Trophoblast cell (in vitro differentiated cells and primary cell): Measurements from ENCODE around the gene ISCU.

ENCODE experiments used
- DNase-seq, 2 donors: peaks; one replicate each; pipeline ENCODE4 v3.0.0-alpha.2; 2016
- H2AFZ ChIP-seq: 2 replicates; pipeline ENCODE4 v1.6.1; 2013; ENCODE audit warnings: low read length, moderate library complexity, mild to moderate bottlenecking; ENCODE audit not compliant: insufficient read depth, poor library complexity
- H2AK5ac ChIP-seq: 2 replicates; pipeline ENCODE4 v1.6.1; 2013; ENCODE audit warnings: mild to moderate bottlenecking, low read length
- H2BK120ac ChIP-seq: 2 replicates; pipeline ENCODE4 v1.6.1; 2013; ENCODE audit warnings: low read length, mild to moderate bottlenecking, moderate library complexity; ENCODE audit not compliant: insufficient read depth, poor library complexity
- H2BK12ac ChIP-seq: 2 replicates; pipeline ENCODE4 v1.6.1; 2013; ENCODE audit warnings: mild to moderate bottlenecking, low read length, moderate library complexity
- H2BK5ac ChIP-seq: 2 replicates; pipeline ENCODE4 v1.6.1; 2013; ENCODE audit warnings: low read length, low read depth, moderate library complexity, mild to moderate bottlenecking; ENCODE audit not compliant: poor library complexity
- H3K14ac ChIP-seq: 2 replicates; pipeline ENCODE4 v1.6.1; 2013; ENCODE audit warnings: mild to moderate bottlenecking, low read length
- H3K18ac ChIP-seq: 2 replicates; pipeline ENCODE4 v1.6.1; 2013; ENCODE audit warnings: mild to moderate bottlenecking, low read length
- H3K23ac ChIP-seq: 2 replicates; pipeline ENCODE4 v1.6.1; 2013; ENCODE audit warnings: low read length
- H3K27ac ChIP-seq: 2 replicates; pipeline ENCODE4 v1.5.1; 2013; ENCODE audit warnings: low read depth, mild to moderate bottlenecking, inconsistent platforms, low read length, moderate library complexity
- H3K27me3 ChIP-seq: 2 replicates; pipeline ENCODE4 v1.6.1; 2013; ENCODE audit warnings: inconsistent platforms, mild to moderate bottlenecking, low read length, moderate library complexity; ENCODE audit not compliant: insufficient read depth
- H3K36me3 ChIP-seq, 2 experiments: 1 replicate in 1 of 2; 2 replicates in 1 of 2; pipeline ENCODE4 v1.6.1; 2013; ENCODE audit warnings: low read length in 2 of 2, mild to moderate bottlenecking in 2 of 2, moderate library complexity in 1 of 2; ENCODE audit not compliant: insufficient read depth in 2 of 2, control insufficient read depth in 1 of 2
- H3K4ac ChIP-seq: 2 replicates; pipeline ENCODE4 v1.6.1; 2013; ENCODE audit warnings: low read depth, mild to moderate bottlenecking, low read length, moderate library complexity
- H3K4me1 ChIP-seq, 2 experiments: 1 replicate in 1 of 2; 2 replicates in 1 of 2; pipeline ENCODE4 v1.6.1; 2013; ENCODE audit warnings: low read length in 2 of 2, mild to moderate bottlenecking in 2 of 2, moderate library complexity in 1 of 2; ENCODE audit not compliant: insufficient read depth in 2 of 2, control insufficient read depth in 1 of 2
- H3K4me2 ChIP-seq: 2 replicates; pipeline ENCODE4 v1.6.1; 2013; ENCODE audit warnings: inconsistent platforms, mild to moderate bottlenecking, low read length, moderate library complexity
- H3K4me3 ChIP-seq: 2 replicates; pipeline ENCODE4 v1.5.1; 2013; ENCODE audit warnings: mild to moderate bottlenecking, low read depth, low read length, inconsistent platforms
- H3K79me1 ChIP-seq: one replicate; pipeline ENCODE4 v1.6.1; 2013; ENCODE audit warnings: low read length
- H3K79me2 ChIP-seq: 2 replicates; pipeline ENCODE4 v1.6.1; 2013; ENCODE audit warnings: low read length, mild to moderate bottlenecking; ENCODE audit not compliant: control insufficient read depth, insufficient read depth, poor library complexity
- H3K9ac ChIP-seq: 2 replicates; pipeline ENCODE4 v1.6.1; 2013; ENCODE audit warnings: mild to moderate bottlenecking, low read length
- H3K9me3 ChIP-seq: 2 replicates; pipeline ENCODE4 v1.6.1; 2013; ENCODE audit warnings: low read depth, mild to moderate bottlenecking, control low read depth, inconsistent platforms, low read length; ENCODE audit not compliant: insufficient read depth
- H4K12ac ChIP-seq: 2 replicates; pipeline ENCODE4 v1.6.1; 2013; ENCODE audit warnings: low read depth, mild to moderate bottlenecking, low read length, moderate library complexity
- H4K8ac ChIP-seq: 2 replicates; pipeline ENCODE4 v1.6.1; 2013; ENCODE audit warnings: low read depth, mild to moderate bottlenecking, low read length, moderate library complexity
- H4K91ac ChIP-seq: one replicate; pipeline ENCODE4 v1.6.1; 2013; ENCODE audit warnings: low read depth, mild to moderate bottlenecking, low read length, moderate library complexity
- WGBS: extraction: QIAGEN DNeasy Blood & Tissue Kit; methylation state at CpG from one replicate; pipeline ENCODE4 v1.1.7; 2013; ENCODE audit warnings: missing lambda C conversion rate; ENCODE audit not compliant: insufficient read length, insufficient coverage; ENCODE audit errors: extremely low coverage; 5-methylcytosine and 5-hydroxymethylcytosine counted together

The ISCU gene

DNA sequence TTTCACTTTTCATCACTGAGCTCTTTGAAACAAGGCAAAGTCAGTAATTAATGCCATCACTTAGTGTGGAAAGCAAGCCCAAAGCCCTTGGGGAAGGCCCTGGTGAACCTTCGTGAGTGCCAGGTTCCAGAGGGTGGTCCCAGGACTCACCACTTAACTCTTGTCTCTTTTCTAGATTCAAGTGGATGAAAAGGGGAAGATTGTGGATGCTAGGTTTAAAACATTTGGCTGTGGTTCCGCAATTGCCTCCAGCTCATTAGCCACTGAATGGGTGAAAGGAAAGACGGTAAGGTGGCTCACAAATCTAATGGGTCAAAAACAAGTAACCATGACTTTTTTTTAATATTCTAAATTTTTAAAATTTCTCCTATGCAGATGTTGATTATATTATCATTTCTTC is 2.8 kb downstream of the ISCU start:
- Histone ChIP-seq H2BK12ac (peak overlapping the region; percentile 35), H3K9me3 (no peaks in the 10 kb centered on the region), H4K12ac (no peak overlapping the region), H3K79me1 (peaks cover 31% of the 10 kb centered on the region), H2AK5ac (peak overlapping the region; percentile 73), H3K9ac (peak overlapping the region; percentile 42), H3K4ac (peak overlapping the region; percentile 51), H3K4me1 (peaks cover 2 to 9% of the 10 kb centered on the region in 2 experiments), H2BK5ac (peak overlapping the region; percentile 4), H3K27ac (peak overlapping the region; percentile 50), H3K36me3 (peaks cover 20 to 47% of the 10 kb centered on the region in 2 experiments), H3K23ac (no peak overlapping the region), H3K27me3 (no peaks in the 10 kb centered on the region), H2AFZ (no peak overlapping the region), H4K91ac (peak overlapping the region; percentile 64), H2BK120ac (peak overlapping the region; percentile 37), H3K4me2 (no peak overlapping the region), H3K4me3 (no peak overlapping the region), H4K8ac (peak overlapping the region; percentile 40), H3K14ac (peak overlapping the region; percentile 55), H3K18ac (peak overlapping the region; percentile 47), H3K79me2 (peaks cover 17% of the 10 kb centered on the region)
- WGBS, result no CpG with 5 or more reads among the region's 3 CpGs
- DNase-seq, result no peak

DNA sequence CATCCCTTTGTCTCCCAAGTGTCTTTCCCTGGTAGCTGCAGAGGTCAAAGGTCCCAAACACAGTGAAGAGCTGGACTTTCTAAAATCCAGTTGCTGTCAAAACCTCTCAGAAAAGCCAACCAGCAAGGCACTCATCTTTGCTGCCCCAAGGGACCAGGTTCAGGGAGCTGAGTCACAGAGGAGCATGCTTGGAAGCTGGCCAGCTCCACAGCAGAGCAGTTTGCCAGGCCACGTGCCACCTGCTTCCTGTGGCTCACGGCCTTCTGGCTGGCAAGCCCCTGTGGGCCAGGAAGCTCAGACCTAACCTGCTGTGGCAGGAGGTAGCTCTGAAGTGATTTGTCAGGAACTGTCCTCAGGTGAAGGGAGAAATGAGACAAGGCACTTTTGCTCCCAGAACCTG is 3.6 kb downstream of the ISCU start:
- Histone ChIP-seq H3K14ac (peak overlapping the region; percentile 66), H3K27ac (peak overlapping the region; percentile 31), H2AK5ac (peak overlapping the region; percentile 73), H3K4me3 (no peak overlapping the region), H3K4me2 (no peak overlapping the region), H3K23ac (no peak overlapping the region), H2AFZ (no peak overlapping the region), H3K27me3 (no peaks in the 10 kb centered on the region), H4K8ac (peak overlapping the region; percentile 54), H3K79me2 (peaks cover 10% of the 10 kb centered on the region), H3K9me3 (no peaks in the 10 kb centered on the region), H3K79me1 (peaks cover 29% of the 10 kb centered on the region), H2BK5ac (peak overlapping the region; percentile 54), H2BK120ac (peak overlapping the region; percentile 56), H4K91ac (peak overlapping the region; percentile 39), H3K4ac (peak overlapping the region; percentile 15), H3K36me3 (peaks cover 20 to 47% of the 10 kb centered on the region in 2 experiments), H4K12ac (no peak overlapping the region), H3K18ac (peak overlapping the region; percentile 29), H3K9ac (no peak overlapping the region), H3K4me1 (peaks cover 3 to 9% of the 10 kb centered on the region in 2 experiments), H2BK12ac (peak overlapping the region; percentile 69)
- DNase-seq, result peak in 1 of 2 donors; percentile 16
- WGBS, result no CpG with 5 or more reads among the region's 2 CpGs

GRCh38 chr12:108566452-108566851 is 4.1 kb downstream of the ISCU start:
- Histone ChIP-seq H3K14ac (peak overlapping the region; percentile 42), H3K27me3 (no peaks in the 10 kb centered on the region), H2AK5ac (peak overlapping the region; percentile 18), H4K12ac (no peak overlapping the region), H3K9me3 (no peaks in the 10 kb centered on the region), H4K91ac (peak overlapping the region; percentile 50), H2BK12ac (peak overlapping the region; percentile 18), H3K4me3 (no peak overlapping the region), H3K79me1 (peaks cover 29% of the 10 kb centered on the region), H3K9ac (no peak overlapping the region), H3K4ac (no peak overlapping the region), H4K8ac (peak overlapping the region; percentile 9), H3K36me3 (peaks cover 20 to 47% of the 10 kb centered on the region in 2 experiments), H3K18ac (no peak overlapping the region), H3K23ac (no peak overlapping the region), H2AFZ (no peak overlapping the region), H2BK5ac (no peak overlapping the region), H3K4me1 (peaks cover 7 to 9% of the 10 kb centered on the region in 2 experiments), H3K4me2 (no peak overlapping the region), H2BK120ac (no peak overlapping the region), H3K27ac (peak overlapping the region; percentile 31), H3K79me2 (peaks cover 10% of the 10 kb centered on the region)
- WGBS, result no CpG with 5 or more reads among the region's 4 CpGs
- DNase-seq, result no peak

GRCh38 chr12:108567406-108568337 is 5.3 kb downstream of the ISCU start:
- H3K4ac ChIP-seq, result no peak overlapping the region
- H3K9ac ChIP-seq, result no peak overlapping the region
- peak overlapping the region; percentile 28 for H3K27ac ChIP-seq
- H3K4me1 ChIP-seq, result peaks cover 7 to 8% of the 10 kb centered on the region in 2 experiments
- no peak overlapping the region for H3K18ac ChIP-seq
- H3K27me3 ChIP-seq, result no peaks in the 10 kb centered on the region
- no peak overlapping the region for H2BK12ac ChIP-seq
- no peak overlapping the region for H4K8ac ChIP-seq
- H3K79me1 ChIP-seq, result peaks cover 25% of the 10 kb centered on the region
- H2BK5ac ChIP-seq, result peak overlapping the region; percentile 14
- H3K4me2 ChIP-seq, result no peak overlapping the region
- no peak overlapping the region for H2AFZ ChIP-seq
- peaks cover 6% of the 10 kb centered on the region for H3K79me2 ChIP-seq
- DNase-seq, result peak in 1 of 2 donors; percentile 10
- no peak overlapping the region for H2BK120ac ChIP-seq
- peaks cover 20 to 47% of the 10 kb centered on the region in 2 experiments for H3K36me3 ChIP-seq
- no peak overlapping the region for H4K91ac ChIP-seq
- WGBS, result no CpG with 5 or more reads among the region's 7 CpGs
- no peak overlapping the region for H2AK5ac ChIP-seq
- no peak overlapping the region for H3K23ac ChIP-seq
- no peak overlapping the region for H3K14ac ChIP-seq
- H4K12ac ChIP-seq, result no peak overlapping the region
- H3K4me3 ChIP-seq, result no peak overlapping the region
- no peaks in the 10 kb centered on the region for H3K9me3 ChIP-seq
